ENCODE measurements around the gene PDCD5.
"Not testable (repeated sequence)": the region's sequence is repeated elsewhere in the genome, so short reads cannot be mapped to it uniquely, and the experiment has no call there.

PDCD5 gene

DNA sequence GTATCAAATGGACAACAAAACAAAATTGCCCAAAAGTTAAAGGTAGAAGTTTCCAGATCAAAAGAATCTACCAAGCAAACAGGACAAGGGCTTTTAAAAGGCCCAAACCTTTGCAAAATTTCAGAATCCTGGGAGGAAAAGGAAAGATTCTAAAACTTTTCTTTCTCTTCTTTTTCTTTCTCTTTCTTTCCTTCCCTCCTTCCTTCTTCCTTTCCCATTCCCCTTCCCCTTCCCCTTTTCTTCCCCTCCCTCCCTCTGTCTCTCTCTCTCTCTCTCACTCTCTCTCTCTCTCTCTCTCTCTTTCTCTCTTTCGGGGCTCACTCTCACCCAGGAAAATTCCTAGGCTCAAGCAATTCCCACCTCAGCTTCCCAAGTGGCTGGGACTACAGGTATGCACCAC lies 4.2 kb upstream of the PDCD5 start:
- DNase-seq (ENCODE audit: low spot score) (no peak), FAIRE-seq (no peak)

DNA sequence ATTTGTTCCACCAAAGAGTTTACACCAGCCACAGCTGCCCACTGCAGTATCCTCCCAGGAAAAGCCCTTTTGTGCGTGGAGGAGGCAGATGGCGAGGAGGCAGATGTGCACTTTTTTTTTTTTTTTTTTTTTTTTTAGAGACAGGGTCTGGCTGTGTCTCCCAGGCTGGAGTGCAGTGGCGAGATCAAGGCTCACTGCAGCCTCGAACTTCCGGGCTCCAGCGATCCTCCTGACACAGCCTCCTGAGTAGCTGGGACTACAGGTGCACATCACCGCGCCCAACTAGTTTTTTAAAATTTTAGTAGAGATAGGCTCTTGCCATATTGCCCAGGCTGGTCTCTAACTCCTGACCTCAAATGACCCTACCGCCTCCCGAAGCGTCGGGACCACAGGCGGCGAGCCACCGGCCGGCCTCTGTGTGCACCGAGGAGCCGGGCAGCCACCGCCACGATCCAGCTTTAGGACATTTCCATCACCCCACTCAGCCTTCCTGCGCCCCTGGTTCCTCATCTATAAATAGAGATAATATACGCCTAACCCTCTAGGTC lies 563 bp upstream of the PDCD5 start:
- no peak for DNase-seq (ENCODE audit: low spot score)
- no peak for FAIRE-seq

DNA sequence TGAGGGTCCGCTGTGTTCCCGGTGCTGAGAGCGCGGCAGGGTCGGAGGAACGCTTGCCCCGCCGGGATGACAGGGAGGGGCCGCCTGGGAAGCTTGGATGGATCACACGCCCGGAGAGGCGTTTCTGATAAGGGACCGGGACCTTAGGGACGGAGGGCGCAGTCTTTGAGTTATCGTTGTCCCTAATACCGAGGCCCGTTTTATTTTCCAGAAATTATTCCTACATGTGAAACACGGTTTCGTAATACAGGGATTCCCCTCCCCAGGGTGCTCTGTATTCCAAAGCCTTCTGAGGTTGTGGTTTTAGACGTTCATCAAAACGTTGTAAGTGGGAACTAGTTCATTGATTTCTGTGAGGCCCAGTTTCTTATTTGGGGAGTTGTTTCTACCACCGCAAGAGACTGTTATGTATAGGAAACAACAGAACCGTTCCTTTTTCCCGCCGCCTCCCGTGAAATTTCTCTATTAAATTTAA lies 752 bp downstream of the PDCD5 start:
- DNase-seq (ENCODE audit: low spot score): peak; percentile 33

DNA sequence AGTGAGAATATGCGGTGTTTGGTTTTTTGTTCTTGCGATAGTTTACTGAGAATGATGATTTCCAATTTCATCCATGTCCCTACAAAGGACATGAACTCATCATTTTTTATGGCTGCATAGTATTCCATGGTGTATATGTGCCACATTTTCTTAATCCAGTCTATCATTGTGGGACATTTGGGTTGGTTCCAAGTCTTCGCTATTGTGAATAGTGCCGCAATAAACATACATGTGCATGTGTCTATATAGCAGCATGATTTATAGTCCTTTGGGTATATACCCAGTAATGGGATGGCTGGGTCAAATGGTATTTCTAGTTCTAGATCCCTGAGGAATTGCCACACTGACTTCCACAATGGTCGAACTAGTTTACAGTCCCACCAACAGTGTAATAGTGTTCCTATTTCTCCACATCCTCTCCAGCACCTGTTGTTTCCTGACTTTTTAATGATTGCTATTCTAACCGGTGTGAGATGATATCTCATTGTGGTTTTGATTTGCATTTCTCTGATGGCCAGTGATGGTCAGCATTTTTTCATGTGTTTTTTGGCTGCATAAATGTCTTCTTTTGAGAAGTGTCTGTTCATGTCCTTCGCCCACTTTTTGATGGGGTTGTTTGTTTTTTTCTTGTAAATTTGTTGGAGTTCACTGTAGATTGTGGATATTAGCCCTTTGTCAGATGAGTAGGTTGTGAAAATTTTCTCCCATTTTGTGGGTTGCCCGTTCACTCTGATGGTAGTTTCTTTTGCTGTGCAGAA lies 6.9 kb downstream of the PDCD5 start:
- FAIRE-seq; DNase-seq (ENCODE audit: low spot score): not testable (repeated sequence)

More for the DNA sequence above, 752 bp downstream of the PDCD5 start:
- FAIRE-seq: no peak

DNA sequence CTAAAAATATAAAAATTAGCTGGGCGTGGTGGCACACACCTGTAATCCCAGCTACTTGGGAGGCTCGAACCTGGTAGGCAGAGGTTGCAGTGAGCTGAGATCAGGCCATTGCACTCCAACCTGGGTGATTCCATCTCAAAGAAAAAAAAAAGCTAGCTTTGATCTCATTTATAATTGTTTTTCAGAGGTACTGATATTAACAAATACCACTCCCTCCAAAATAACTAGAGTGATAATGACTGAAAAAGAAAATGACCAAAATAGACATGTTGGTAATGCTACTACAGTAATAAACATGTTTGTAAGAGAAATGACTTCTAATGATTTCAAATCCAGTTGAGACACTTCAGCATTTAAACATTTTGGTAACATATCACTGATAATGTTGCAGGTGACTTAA lies 13.0 kb downstream of the PDCD5 start:
- DNase-seq (ENCODE audit: low spot score) (no peak), FAIRE-seq (no peak)

DNA sequence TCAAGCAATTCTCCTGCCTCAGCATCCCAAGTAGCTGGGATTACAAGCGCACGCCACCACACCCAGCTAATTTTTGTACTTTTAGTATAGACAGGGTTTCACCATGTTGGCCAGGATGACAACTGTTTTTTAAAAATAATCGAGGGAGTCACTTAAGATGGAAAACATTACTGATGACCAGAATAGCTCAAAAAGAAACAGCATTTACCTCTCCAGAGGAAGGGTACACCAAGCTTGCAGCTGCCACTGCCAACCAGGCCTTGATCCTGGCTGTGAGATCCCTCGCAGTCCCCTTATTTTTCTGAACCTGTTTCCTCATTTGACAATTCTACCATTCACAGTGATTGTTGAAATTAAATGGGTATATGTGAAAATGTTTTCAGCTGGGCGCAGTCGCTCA lies 14.5 kb downstream of the PDCD5 start:
- DNase-seq (ENCODE audit: low spot score) (no peak), FAIRE-seq (no peak)

DNA sequence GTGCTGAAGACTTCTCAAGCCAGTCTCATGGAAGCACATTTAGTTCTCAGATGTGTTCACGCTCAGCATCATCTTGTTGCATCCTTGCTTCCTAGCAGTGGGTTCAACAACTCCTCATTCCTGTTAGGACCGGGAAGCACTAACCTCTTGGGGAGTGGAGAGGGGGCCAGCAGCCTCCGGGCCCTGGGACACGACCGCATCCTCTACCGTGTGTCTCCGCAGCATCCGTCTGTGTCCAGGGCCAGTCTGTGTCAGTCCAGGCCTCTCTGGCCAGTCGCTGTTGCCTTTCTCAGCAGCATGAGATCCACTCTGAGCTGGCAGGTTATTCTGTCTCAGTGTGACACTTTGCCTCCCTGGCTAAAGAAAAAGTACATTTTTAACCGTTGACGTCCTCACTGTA lies 17.0 kb downstream of the PDCD5 start:
- FAIRE-seq (no peak), DNase-seq (ENCODE audit: low spot score) (no peak)

DNA sequence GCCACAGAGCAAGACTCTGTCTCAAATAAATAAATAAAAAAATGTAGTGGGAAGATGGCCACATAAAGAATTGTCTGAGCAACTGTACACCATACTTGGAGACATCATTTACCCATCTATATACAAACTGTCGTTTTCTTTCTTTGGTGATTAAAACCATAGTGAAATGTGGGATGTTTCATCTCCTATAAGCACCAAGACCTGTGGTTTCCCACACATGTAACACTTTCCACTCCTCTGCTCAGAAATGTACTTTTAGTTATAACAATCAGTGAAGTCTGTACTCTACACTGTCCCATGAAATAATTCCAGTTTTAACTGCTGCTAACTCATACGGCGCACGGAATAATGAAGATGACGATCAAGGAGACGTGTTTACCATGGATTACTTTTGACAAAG lies 18.3 kb downstream of the PDCD5 start:
- DNase-seq (ENCODE audit: low spot score) (no peak), FAIRE-seq (no peak)

DNA sequence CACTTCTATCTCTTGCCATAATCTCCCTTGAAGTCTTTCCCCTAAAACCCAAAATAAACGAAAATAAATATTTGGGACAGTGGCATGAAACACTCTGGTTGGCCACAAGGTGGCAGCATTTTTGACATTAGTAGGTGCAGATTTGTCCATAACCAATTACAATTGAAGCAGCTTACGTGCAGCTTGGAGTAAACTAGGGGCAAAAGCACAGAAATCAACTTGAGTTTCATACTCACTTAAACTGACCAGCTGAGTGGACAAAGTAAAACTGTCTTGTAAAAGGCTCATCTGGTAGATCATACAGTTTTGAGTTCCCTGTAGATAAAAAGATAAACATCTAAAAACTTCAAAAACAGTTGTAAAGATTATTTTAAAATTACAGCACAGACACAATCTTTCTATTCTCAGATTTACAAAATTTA lies 18.8 kb downstream of the PDCD5 start:
- no peak for FAIRE-seq
- peak; percentile 53 for DNase-seq (ENCODE audit: low spot score)

DNA sequence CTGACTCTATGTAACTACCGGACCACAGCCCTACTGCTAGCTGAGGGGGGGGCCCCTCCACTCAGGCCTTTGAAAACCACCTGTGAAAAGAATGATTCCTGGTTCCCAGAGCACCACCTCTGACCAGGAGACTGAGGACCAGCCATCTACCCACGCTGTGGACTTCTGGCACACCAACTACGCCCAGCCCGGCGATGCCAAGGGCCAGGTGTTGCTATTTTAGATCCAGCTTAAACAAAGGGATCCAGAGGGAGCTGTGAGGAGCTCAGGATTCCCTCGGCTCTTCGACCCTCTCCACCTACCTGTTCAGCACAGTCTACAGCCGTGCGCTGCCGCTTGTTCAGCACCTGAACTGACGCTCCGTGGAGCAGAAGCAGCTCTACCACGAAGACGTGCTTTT lies 23.0 kb downstream of the PDCD5 start:
- no peak for FAIRE-seq

DNA sequence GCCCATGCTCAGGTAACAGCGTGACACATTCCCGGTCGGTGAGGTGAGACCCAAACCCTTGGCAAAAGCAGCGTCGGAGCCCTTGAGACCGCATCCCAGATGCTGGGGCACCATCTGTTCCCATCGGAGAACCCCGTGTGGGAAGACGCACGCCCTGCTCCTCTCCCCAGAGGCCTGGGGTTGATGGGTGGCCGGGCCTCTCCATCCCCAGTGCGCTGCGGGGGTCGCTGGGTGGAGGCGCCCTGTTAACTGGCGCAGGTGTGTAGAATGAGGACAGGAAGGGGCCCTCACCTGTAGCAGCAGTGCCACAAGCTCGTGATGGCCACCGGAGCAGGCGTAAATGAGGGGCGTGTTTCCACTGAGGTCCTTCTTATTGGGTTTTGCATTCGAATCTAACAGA lies 24.6 kb downstream of the PDCD5 start:
- no peak for FAIRE-seq
- no peak for DNase-seq (ENCODE audit: low spot score)

More for the DNA sequence above, 23.0 kb downstream of the PDCD5 start:
- no peak for DNase-seq (ENCODE audit: low spot score)

DNA sequence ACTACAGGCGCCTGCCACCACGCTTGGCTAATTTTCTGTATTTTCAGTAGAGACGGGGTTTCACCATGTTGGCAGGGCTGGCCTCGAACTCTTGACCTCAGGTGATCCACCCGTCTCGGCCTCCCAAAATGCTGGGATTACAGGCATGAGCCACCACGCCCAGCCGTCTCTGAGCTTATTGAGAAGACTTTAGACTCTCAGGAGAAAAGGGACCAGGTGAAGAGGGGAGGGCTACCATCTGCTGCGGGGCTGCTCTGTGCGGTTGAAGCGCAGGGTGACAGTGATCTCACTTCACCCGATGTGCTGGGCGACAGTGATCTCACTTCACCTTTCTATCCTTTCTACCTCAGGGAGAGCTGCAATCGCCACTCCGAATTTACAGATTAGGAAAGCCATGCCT lies 25.3 kb downstream of the PDCD5 start:
- DNase-seq (ENCODE audit: low spot score) (no peak), FAIRE-seq (no peak)

DNA sequence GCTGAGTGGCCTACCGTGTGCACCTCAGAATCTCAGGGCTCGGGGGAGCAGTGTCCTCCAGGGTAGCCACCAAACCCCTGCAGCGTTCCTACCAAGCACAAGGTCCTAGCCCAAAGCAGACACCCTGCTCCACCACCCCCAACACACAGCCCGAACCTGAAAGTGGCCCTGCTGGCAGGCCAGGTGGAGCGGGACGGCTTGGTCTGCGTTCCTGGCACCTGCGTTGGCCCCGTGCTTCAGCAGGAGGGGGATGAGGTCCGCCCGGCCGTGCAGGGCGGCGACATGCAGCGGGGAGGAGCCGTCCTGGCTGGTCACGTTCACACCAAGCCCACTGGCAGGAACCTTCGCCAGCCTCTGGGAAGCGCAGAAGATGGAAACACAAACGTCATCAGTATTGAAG lies 26.5 kb downstream of the PDCD5 start:
- no peak for DNase-seq (ENCODE audit: low spot score)
- FAIRE-seq: no peak

DNA sequence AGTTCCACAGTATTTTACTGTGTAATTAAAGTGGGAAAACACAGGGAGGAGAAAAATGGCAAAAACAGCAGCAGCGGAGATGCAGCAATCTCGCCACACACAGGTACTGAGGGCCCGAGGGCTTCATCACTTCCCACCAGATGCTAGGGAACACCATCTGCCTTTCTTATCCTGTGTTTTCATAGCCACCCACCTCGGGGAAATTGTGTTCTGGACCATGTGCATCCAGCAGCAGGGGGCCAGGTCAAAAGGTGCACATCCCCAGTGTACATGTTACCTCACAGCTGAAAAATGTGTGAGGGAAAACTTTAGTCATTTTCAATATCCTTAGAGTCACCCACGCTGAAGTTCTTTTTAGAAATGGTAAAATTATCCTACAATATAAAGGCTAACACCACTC lies 30.2 kb downstream of the PDCD5 start:
- FAIRE-seq (no peak), DNase-seq (ENCODE audit: low spot score) (no peak)

DNA sequence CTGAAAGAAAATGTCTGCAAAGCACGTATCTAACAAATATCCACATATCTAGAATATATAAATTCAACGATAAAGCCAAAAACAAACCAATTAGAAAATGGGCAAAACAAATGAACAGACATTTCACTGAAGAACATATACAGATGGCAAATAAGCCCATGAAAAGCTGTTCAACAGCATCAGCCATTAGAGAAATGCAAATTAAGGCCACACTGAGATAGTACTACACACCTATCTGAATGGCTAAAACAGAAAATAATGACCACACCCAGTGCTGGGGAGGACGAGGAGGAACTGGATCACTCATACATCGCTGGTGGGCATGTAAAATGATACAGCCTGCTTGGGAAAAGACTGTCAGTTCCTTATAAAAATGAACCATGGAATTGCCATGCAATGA lies 32.0 kb downstream of the PDCD5 start:
- FAIRE-seq: no peak
- no peak for DNase-seq (ENCODE audit: low spot score)

DNA sequence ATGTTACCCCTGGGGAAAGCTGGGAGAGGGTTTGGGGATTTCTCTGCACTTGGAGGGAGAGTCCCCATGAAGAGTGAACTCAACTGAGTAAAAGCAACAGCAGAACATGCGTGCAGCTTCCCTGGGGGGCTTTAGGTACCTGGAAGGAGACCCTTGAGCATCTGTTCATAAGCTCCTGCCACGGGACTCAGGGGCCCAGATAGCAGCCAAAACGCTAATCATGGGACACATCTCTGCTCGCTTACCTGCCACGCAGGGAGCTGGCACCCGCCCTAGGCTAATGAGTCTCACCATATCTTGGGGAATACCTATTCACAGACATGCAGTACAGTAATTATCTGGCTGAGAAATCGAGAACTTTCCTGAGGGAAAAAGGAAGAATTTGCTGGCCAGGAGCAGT lies 33.9 kb downstream of the PDCD5 start:
- DNase-seq (ENCODE audit: low spot score) (no peak), FAIRE-seq (no peak)

DNA sequence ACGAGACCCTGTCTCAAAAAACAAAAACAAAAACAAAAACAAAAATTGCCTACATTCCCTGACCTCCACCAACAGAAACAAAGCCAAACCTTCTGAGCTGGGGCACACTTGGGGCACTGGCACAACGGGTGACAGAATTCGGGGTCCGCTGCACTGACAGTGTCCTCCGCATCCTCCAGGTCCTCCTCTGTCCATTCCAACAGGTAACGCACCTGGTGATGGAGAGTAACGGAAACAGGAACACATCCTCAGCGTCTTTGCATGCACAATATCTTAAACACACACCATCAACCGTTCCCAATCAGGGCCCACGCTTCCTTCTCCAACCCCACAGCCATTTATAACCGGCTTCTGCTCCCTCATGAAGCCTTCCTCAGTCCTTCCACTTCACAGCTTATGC lies 34.6 kb downstream of the PDCD5 start:
- DNase-seq (ENCODE audit: low spot score) (no peak), FAIRE-seq (no peak)

DNA sequence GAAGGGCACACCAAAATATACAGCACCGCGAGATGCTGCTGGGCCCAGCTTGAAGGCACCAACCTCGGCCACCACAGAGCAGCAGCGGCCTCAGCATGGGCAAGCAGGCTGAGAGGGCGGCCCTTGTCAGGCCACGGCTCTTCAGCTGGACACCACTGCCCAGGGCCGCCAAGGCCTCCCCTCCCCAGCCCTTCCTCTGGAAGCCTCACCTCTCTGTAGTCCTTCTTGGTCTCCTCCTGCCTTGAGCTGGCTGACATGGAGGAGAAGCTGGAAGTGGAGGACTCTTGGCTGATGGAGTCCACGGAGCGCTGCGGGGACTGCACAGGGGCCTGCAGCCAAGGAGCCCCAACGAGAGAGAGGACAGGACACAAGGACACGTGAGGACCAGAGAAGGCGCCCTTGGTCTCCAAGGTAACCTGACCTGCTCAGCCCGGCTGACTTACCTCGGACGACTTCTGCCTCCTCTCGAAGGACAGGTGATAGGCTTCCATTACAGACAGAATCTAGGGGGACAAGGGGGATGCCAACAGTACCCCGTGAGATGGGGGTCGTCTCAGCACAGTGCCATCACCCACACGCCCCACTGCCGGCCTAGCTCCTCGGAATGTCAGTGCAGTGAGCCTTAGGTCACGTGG lies 38.2 kb downstream of the PDCD5 start:
- no peak for DNase-seq (ENCODE audit: low spot score)
- no peak for FAIRE-seq

DNA sequence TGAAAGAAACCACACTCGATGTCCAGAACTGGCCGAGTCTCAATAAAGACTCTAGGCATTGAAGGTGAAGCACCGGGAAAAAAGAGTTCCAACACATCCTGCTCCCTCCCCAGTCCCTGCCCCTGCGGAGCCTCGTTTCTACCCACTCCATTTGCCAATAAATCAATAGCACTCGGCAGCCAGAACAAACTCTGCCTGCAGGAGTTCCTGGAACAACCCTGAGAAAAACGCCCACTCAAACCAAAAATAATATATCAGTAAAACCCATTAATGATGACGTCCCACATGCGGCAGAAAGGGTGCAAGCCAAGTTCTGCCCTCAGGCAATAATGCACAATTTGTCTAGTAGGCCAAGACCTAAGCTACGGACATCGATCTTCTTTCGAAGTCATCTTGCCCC lies 41.0 kb downstream of the PDCD5 start:
- no peak for FAIRE-seq
- DNase-seq (ENCODE audit: low spot score): no peak

DNA sequence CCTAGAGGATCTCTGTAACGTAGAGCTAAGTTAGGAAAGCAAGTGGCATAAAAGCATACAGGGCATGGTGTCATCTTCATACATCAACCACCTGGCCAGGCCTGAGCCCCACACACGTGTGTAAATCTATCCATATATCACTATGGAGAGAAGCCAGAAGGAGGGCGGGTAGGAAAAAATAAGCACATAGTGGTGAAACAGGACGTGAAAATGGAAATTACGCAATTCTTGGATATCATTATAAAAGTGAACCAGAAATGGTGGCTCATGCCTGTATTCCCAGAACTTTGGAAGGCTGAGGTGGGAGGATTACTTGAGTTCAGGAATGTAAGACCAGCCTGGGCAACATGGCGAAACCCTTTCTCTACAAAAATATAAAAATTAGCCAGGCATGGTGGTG lies 43.4 kb downstream of the PDCD5 start:
- DNase-seq (ENCODE audit: low spot score) (no peak), FAIRE-seq (no peak)

DNA sequence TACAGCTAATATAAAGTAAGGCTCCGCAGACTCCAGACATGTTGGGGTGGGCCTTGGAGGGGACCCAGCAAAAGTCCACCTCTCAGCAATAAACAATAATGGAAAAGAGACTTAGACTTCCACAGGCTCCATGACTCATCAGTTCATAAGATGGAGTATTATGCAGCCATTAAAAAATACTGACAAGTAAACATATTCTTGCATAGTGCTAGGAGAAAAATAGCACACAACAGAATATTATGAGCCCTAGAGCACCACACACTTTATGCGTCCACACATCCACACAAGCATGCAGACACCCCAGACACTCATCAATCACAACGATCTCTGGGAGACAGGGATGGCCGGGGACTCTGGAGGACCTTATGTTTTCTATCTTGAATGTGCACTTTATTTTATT lies 46.0 kb downstream of the PDCD5 start:
- FAIRE-seq: no peak

DNA sequence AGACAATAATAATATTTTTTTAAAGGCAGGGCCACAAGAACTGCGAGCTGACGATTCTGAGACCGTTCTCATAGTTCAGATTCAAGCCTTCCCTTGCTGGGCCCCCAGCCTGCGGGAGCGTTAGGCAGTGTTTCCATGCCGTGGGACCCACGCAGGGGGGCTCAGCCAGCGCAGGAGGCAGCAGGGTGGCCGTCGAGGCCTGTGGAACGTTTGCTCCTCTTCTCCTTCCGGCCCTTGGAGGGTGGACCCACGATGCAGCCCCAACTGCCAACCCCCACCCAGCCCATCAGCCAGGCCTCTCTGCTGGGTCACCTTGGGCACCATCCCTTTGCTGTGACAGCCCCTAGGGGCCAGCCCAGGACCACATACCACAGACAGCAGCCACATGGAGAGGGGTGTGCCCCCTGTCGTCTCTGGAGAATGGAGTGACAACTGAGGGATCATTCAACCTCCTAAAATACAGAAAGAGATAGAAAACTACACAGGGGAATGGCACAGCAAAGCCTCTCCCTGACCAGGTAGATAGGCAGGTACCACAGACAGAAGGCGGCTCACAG lies 46.8 kb downstream of the PDCD5 start:
- FAIRE-seq: no peak

More for the DNA sequence above, 46.0 kb downstream of the PDCD5 start:
- DNase-seq (ENCODE audit: low spot score): no peak

More for the DNA sequence above, 46.8 kb downstream of the PDCD5 start:
- DNase-seq (ENCODE audit: low spot score): no peak
